ENCODE data around the gene TUFM.

TUFM gene

GRCh38 chr16:28865001-28865688 lies 19.0 kb upstream of the TUFM start:
- H3K4me3 ChIP-seq (ENCODE audit: low read depth, low read length), result peak overlapping the region; percentile 88
- no peak for TF ChIP-seq CTCF (IDR thresholded peaks at IDR 0.05; ENCODE audit: low read depth, low read length)

GRCh38 chr16:28863929-28864793 lies 18.0 kb upstream of the TUFM start:
- peak overlapping the region; percentile 88 for H3K4me3 ChIP-seq (ENCODE audit: low read depth, low read length)
- TF ChIP-seq CTCF (IDR thresholded peaks at IDR 0.05; ENCODE audit: low read depth, low read length), result no peak

- no peak overlapping the region for H3K4me3 ChIP-seq (ENCODE audit: low read depth, low read length)
- TF ChIP-seq CTCF (IDR thresholded peaks at IDR 0.05; ENCODE audit: low read depth, low read length), result no peak
Measured at GRCh38 chr16:28859326-28859725, 13.2 kb upstream of the TUFM start.

GRCh38 chr16:28858421-28858820 lies 12.3 kb upstream of the TUFM start:
- no peak for TF ChIP-seq CTCF (IDR thresholded peaks at IDR 0.05; ENCODE audit: low read depth, low read length)
- H3K4me3 ChIP-seq (ENCODE audit: low read depth, low read length), result no peak overlapping the region

GRCh38 chr16:28846933-28847273 lies 755 bp upstream of the TUFM start:
- no peak for TF ChIP-seq CTCF (IDR thresholded peaks at IDR 0.05; ENCODE audit: low read depth, low read length)
- H3K4me3 ChIP-seq (ENCODE audit: low read depth, low read length), result peak overlapping the region; percentile 97

GRCh38 chr16:28845761-28846079 lies 428 bp downstream of the TUFM start:
- TF ChIP-seq CTCF (IDR thresholded peaks at IDR 0.05; ENCODE audit: low read depth, low read length), result no peak
- H3K4me3 ChIP-seq (ENCODE audit: low read depth, low read length), result peak overlapping the region; percentile 97

GRCh38 chr16:28845293-28845692 lies 855 bp downstream of the TUFM start:
- H3K4me3 ChIP-seq (ENCODE audit: low read depth, low read length), result peak overlapping the region; percentile 97
- no peak for TF ChIP-seq CTCF (IDR thresholded peaks at IDR 0.05; ENCODE audit: low read depth, low read length)
